LNCAP (cell line): ENCODE results near the gene MRAP2.

Experiments
- CTCF ChIP-seq: fragments of 450-650 bp; IDR thresholded peaks from 2 replicates; pipeline ENCODE4 v1.5.1; 2017; ENCODE audit warnings: mild to moderate bottlenecking

The MRAP2 gene

DNA sequence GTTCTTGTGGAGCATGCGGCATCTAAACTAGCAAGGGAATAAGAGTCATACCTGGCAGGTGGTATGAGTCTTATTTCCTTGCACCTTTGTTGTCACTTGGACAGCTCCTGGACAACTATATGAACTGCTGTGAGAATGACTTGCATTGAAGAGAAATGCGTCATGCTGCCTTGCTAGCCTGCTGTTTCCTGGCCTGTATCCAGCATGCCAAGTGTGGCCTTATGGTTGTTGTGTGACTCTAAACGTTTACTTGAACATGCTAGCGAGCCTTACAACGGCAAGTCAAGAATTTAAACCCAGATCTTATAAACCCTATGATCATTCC, 103.4 kb downstream of the MRAP2 start:
- no peak for TF ChIP-seq CTCF

DNA sequence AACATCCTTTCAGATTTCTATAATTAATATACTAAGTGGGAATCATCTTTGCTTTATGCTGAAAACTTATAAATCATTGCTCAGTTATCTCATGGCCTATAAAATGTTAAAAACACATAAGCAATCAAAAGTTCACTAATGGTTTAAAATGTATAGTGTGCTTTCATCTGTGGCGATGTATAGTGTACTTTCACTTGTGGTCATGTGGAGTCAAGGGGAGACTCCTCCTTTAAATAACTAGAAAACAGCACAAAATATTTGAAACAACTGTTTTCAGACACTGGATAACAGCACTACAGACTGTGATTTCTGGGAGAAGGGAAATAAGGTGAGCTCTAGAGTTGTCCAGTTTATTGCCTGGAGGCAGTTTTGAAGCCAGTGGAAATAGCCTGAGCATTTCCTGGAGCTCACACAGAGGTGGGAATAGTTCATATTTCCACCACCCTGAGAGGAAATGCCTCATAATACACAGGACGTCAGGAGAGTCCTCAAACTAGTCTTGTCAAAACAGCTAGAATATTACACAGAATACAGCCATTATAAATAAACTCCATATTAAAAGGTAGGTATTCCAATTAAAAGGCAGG, 104.5 kb downstream of the MRAP2 start:
- TF ChIP-seq CTCF = no peak

GRCh38 chr6:84139311-84139710, 105.7 kb downstream of the MRAP2 start:
- TF ChIP-seq CTCF = no peak
